SU-DHL-6 (cell line): Measurements from ENCODE around the gene MKRN1.
A peak's percentile ranks its signal among the peaks of the same experiment; 100 is the strongest.
"Not testable (repeated sequence)": the region's sequence is repeated elsewhere in the genome, so short reads cannot be mapped to it uniquely, and the experiment has no call there.

Source experiments
- H2AFZ ChIP-seq: fragments of 200-600 bp; sonication (generic); 2 replicates; pipeline ENCODE4 v1.6.1; 2014; ENCODE audit warnings: low read depth, mild to moderate bottlenecking, moderate library complexity, mixed read lengths, antibody characterized with exemption, low read length; ENCODE audit not compliant: severe bottlenecking
- H3F3A ChIP-seq: fragments of 200-600 bp; shearing (Covaris generic); 2 replicates; pipeline ENCODE4 v1.6.0; 2016; ENCODE audit warnings: antibody characterized with exemption, mild to moderate bottlenecking; ENCODE audit not compliant: insufficient read depth
- H3K27ac ChIP-seq: fragments of 200-600 bp; sonication (generic); 2 replicates; pipeline ENCODE4 v1.5.1; 2016; ENCODE audit warnings: low read depth, mild to moderate bottlenecking, low read length, moderate library complexity, mixed read lengths
- H3K27me3 ChIP-seq: fragments of 200-600 bp; sonication (generic), shearing (Covaris generic); 2 replicates; pipeline ENCODE4 v1.6.0; 2014; ENCODE audit warnings: mild to moderate bottlenecking, low read length
- H3K36me3 ChIP-seq: fragments of 200-600 bp; sonication (generic); 2 replicates; pipeline ENCODE4 v1.6.1; 2014; ENCODE audit warnings: mild to moderate bottlenecking, low read length, mixed read lengths
- H3K4me2 ChIP-seq: fragments of 300-600, 200-600 bp; shearing (Covaris generic), sonication (generic); 2 replicates; pipeline ENCODE4 v1.6.0; 2014; ENCODE audit warnings: low read length, low read depth, mild to moderate bottlenecking; ENCODE audit not compliant: poor library complexity, severe bottlenecking
- H3K4me3 ChIP-seq: fragments of 200-600 bp; sonication (generic); 2 replicates; pipeline ENCODE4 v1.5.1; 2014; ENCODE audit warnings: antibody characterized with exemption, low read length, mild to moderate bottlenecking, mixed read lengths; ENCODE audit not compliant: insufficient read depth, poor library complexity, severe bottlenecking
- H3K79me2 ChIP-seq: fragments of 200-600 bp; sonication (generic); 2 replicates; pipeline ENCODE4 v1.6.1; 2014; ENCODE audit warnings: mild to moderate bottlenecking, low read length, moderate library complexity; ENCODE audit not compliant: insufficient read depth
- H3K9ac ChIP-seq: fragments of 200-600 bp; sonication (generic); 2 replicates; pipeline ENCODE4 v1.7.0; 2014; ENCODE audit warnings: mild to moderate bottlenecking, low read length
- H3K9me2 ChIP-seq: fragments of 200-600 bp; sonication (generic); replicated peaks from 2 replicates; pipeline ENCODE4 v1.6.1; 2014; ENCODE audit warnings: low read length; ENCODE audit not compliant: insufficient read depth
- H3K9me3 ChIP-seq: fragments of 200-600 bp; sonication (generic); 2 replicates; pipeline ENCODE4 v1.6.1; 2014; ENCODE audit warnings: low read length, mixed read lengths; ENCODE audit not compliant: insufficient read depth
- H4K20me1 ChIP-seq: fragments of 200-600 bp; sonication (generic); 2 replicates; pipeline ENCODE4 v1.6.1; 2014; ENCODE audit warnings: low read depth, mild to moderate bottlenecking, antibody characterized with exemption, low read length, moderate library complexity, mixed read lengths
- CTCF ChIP-seq: fragments of 200-600 bp; sonication (generic); IDR thresholded peaks from one replicate; pipeline ENCODE4 v1.5.1; 2017; ENCODE audit warnings: antibody characterized with exemption, mild to moderate bottlenecking, low read length, moderate library complexity; ENCODE audit not compliant: insufficient read depth, poor library complexity, severe bottlenecking
- EZH2phosphoT487 ChIP-seq: fragments of 200-600 bp; sonication (generic), shearing (Covaris generic); conservative IDR thresholded peaks from 2 replicates; pipeline ENCODE4 v1.6.1; 2018; ENCODE audit warnings: mild to moderate bottlenecking, antibody characterized with exemption, low read length, moderate library complexity, mixed read lengths

MKRN1 gene

GRCh38 chr7:140517546-140518369, 38.5 kb upstream of the MKRN1 start:
- Histone ChIP-seq H3K27ac (no peak overlapping the region), H4K20me1 (no peaks in the 10 kb centered on the region), H3K36me3 (no peaks in the 10 kb centered on the region), H3F3A (no peaks in the 10 kb centered on the region), H3K79me2 (no peaks in the 10 kb centered on the region), H2AFZ (peak overlapping the region; percentile 17), H3K9me2 (no peaks in the 10 kb centered on the region), H3K4me2 (no peak overlapping the region), H3K9ac (no peak overlapping the region), H3K4me3 (no peak overlapping the region), H3K27me3 (no peaks in the 10 kb centered on the region), H3K9me3 (no peaks in the 10 kb centered on the region)
- TF ChIP-seq CTCF, result peak; percentile 33
- TF ChIP-seq EZH2phosphoT487, result no peak

GRCh38 chr7:140512317-140513000, 33.2 kb upstream of the MKRN1 start:
- Histone ChIP-seq H3K4me2 (no peak overlapping the region), H3K9me3 (no peaks in the 10 kb centered on the region), H3K27me3 (no peaks in the 10 kb centered on the region), H3K36me3 (no peaks in the 10 kb centered on the region), H3K27ac (no peak overlapping the region), H3K9me2 (no peaks in the 10 kb centered on the region), H3K4me3 (no peak overlapping the region), H4K20me1 (no peaks in the 10 kb centered on the region), H3K9ac (no peak overlapping the region), H3F3A (no peaks in the 10 kb centered on the region), H3K79me2 (no peaks in the 10 kb centered on the region), H2AFZ (no peak overlapping the region)
- no peak for TF ChIP-seq CTCF
- TF ChIP-seq EZH2phosphoT487, result no peak

GRCh38 chr7:140509789-140510188, 30.5 kb upstream of the MKRN1 start:
- Histone ChIP-seq H3K27ac (no peak overlapping the region), H4K20me1 (no peaks in the 10 kb centered on the region), H3K4me3 (no peak overlapping the region), H3K27me3 (no peaks in the 10 kb centered on the region), H3K4me2 (no peak overlapping the region), H3K36me3 (no peaks in the 10 kb centered on the region), H2AFZ (no peak overlapping the region), H3K9me3 (no peaks in the 10 kb centered on the region), H3K9me2 (no peaks in the 10 kb centered on the region), H3K79me2 (no peaks in the 10 kb centered on the region), H3K9ac (no peak overlapping the region), H3F3A (no peaks in the 10 kb centered on the region)
- no peak for TF ChIP-seq CTCF
- TF ChIP-seq EZH2phosphoT487, result no peak

GRCh38 chr7:140507556-140507955, 28.3 kb upstream of the MKRN1 start:
- H3K79me2 ChIP-seq, H2AFZ ChIP-seq, H3K9me2 ChIP-seq, H3K4me3 ChIP-seq, H3K27me3 ChIP-seq, H4K20me1 ChIP-seq, H3K9ac ChIP-seq, H3K27ac ChIP-seq, H3F3A ChIP-seq, H3K9me3 ChIP-seq, H3K36me3 ChIP-seq, H3K4me2 ChIP-seq: not testable (repeated sequence)
